GM12891 (cell line): ENCODE results near the gene SEZ6L2.

Source experiments
- POLR2A ChIP-seq: IDR thresholded peaks from 2 replicates; pipeline ENCODE4 v1.6.1; 2011; ENCODE audit warnings: low read depth, low read length, control low read depth
- POLR2AphosphoS5 ChIP-seq: IDR thresholded peaks from 2 replicates; pipeline ENCODE4 v1.6.1; 2011; ENCODE audit warnings: low read depth, low read length, control low read depth

GRCh38 chr16:29898135-29898803 is 1.1 kb downstream of the SEZ6L2 start:
- TF ChIP-seq POLR2A = no peak
- TF ChIP-seq POLR2AphosphoS5 = no peak
